GM18502 (cell line): ENCODE measurements around the gene CMSS1.
A peak's percentile ranks its signal among the peaks of the same experiment; 100 is the strongest.

Experiments
- ATAC-seq: cut with Tn5 transposase; IDR thresholded peaks from one replicate; pipeline ENCODE4 v1.9.1; 2021; ENCODE audit warnings: mild to moderate bottlenecking; ENCODE audit not compliant: unreplicated experiment, poor library complexity

The CMSS1 gene

DNA sequence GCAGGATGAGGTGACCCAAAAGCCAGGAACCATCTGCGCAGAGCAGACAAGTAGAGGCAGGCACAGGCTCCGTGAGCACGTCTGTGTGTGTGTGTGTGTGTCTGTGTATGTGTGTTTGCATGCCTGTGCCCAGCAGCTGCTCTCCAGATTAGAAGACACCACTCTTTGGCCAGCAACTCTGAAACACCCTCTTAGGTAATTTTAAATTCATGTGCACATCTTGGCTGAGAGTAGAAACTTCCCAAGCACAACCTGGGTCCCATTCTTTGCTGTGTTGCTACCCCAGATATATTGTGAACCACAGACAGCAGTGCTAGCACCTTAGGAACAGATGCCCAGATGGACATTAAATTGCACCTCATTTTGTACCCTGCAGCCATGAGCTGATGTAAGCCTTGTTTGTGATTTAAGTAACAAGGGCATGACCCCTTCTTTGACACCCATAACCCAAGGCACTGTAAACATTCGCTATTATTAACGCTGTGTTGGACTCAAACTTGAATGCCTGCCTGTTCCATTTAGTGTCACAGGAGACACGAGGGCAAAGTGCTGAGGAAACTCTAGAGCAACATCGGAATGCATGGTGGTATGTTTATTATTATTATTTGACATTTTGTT lies 296.9 kb downstream of the CMSS1 start, which contains the start of gene FILIP1L:
Gene FILIP1L, minus strand, starts transcription at position 89 of the 618 bp plus-strand sequence.
- no peak for ATAC-seq

DNA sequence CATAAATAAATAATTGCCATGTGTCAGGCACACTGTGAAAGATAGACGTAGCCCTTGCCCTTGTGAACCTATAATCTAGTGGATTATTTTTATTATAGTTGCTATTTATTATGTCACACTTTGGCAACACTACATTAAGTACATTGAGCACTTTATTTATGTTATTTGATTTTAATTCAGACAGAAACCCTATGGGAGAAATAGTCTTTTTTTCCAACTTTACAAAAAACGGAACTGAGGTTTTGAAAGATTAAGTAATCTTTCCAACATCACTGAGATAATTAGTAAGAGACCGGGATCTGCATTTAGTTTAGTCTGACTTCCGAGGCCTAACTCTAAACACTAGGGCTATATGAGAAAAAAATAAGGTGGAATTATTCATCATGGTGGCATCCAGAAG lies 299.4 kb downstream of the CMSS1 start:
- no peak for ATAC-seq

DNA sequence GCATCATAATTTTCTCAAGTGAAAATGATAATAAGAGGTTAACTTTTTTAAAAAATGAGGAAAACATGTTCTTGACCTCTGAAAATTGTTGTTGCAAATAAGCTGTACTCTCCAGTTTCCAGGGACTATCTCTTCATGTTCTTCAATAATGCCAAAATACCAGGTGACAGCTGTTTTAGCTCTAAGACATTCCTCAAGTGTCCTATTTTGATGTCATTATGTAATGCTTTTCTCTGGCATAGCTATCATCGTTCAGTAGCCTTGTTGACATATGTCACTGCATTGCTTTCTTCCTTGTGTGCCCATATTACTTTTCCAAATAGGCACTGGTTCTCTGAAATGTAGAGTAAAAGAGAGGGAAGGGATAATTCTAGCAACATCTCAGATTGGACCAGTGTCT lies 302.4 kb downstream of the CMSS1 start:
- ATAC-seq = no peak

DNA sequence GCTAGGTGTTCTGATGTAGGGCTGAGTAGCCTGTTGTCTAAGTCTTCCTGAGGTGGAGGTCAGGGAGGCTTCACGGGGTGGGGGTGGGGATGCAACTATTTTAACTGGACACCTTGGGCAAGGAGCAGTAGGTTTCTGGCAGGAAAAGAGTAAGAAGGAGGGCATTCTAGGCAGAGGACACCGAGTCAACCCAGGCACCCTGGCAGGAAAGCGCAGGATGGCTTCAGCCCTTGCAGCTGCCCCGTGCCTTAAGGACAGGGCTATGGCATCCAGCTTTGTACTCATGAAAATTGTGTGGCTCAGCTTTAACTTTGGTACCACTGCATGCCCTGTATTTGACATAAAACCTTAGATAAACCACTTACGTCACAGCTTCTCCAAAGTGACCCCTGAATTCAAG lies 303.0 kb downstream of the CMSS1 start:
- no peak for ATAC-seq

DNA sequence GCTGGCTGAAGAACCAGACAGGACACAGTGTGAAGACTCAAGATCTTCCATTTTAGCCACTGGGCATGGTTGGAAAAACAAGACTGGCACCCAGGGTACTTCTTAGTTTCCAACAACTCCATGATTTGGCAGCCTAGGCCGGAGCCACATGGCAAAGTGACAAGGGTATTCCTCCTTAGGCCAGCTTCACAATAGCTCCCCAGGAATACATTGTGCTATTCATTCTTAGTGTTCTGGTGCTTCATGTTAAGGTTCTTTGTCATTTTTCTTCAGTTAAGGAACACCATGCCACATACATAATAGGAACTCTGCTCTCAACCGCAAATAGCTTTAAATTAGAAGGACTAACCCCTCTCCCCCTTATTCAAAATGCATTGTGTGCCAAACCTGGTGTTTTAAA lies 304.7 kb downstream of the CMSS1 start:
- ATAC-seq = no peak

DNA sequence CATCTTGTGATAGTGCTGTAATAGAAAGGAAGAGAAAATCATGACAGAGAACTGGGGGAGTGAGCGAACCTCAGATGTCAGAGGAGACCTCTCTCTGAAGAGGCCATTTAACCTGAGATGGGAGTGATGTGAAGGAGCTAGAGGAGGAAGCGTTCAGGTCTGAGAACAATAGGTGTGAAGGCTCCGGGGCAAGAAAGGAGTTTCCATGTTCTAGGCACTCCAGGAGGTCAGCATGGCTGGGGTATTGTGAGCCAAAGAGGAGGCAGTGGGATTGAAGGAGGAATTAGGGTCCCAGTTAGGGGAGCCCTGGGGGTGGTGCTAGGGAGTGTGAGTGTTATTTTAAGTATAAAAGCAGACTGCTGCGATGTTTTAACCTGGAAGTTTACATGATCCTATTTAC lies 305.4 kb downstream of the CMSS1 start:
- no peak for ATAC-seq

DNA sequence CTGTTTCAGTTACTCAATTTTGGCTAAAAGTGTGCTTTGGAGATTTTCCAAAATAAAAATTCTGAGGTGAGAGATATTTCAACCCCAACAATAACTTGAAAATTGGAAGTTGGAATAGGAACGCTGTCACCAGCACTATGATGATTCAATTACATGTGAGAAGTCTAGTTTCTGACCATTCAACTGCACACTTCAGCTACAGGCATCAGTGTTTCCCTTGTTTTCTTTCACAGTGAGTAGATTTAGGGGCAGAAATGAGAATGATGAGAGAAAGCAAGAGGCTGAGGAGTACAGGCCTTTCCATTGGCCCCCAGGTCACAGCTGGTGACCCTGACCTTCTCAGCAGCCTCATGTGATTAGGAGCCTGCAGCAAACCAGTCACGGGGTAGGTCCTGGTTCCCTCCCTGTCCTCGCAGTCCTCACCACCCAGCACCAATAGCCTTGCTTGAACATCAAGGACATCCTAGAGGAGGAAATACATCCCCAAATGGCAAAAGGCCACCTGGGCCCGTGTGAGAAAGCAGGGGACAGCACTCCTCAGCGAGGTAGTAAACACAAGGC lies 306.6 kb downstream of the CMSS1 start:
- ATAC-seq = no peak

DNA sequence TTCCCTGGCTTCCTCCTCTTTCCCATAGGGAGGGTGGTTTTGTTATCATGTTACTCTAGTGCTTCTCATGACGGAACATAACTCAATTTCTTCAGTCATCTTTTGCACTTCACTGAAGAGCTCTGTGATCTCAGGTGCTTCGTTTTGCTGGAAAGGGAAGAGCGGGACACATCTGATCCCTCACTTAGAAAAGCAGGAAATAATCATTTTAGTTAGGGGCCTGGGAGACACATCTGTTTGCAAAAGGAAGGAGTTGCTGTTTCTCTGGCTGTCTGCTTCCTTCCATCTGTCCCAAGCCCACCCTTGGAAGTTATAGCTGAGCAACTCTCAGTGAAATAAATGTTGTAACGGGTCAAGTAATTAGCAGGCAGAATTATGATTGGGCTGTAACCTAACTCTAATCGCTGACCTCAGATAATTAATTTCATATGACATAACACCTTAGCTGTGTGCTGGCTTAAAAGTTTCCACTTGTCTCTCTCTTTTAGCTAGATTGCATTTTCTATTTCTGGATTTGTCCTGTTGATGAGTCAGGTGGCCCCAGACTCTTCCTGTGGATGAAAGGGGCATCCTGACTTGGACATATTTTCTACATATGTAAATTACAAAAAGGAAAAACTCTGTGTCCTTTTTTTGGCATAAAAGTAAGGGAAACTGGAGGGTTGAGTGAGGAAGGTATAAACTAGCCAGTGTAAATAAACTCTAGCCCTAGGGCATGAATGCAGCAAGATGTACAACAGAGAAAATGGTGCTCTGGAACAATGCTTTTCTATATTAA lies 307.7 kb downstream of the CMSS1 start:
- ATAC-seq = no peak

- no peak for ATAC-seq
These were observed 310.1 kb downstream of the CMSS1 start for GRCh38 chr3:100127792-100128191.

- ATAC-seq = no peak
These were observed 310.9 kb downstream of the CMSS1 start for GRCh38 chr3:100128565-100128964.

- ATAC-seq = no peak
These were observed 312.3 kb downstream of the CMSS1 start for GRCh38 chr3:100129941-100130340.

- no peak for ATAC-seq
These were observed 313.6 kb downstream of the CMSS1 start for GRCh38 chr3:100131241-100131640.

DNA sequence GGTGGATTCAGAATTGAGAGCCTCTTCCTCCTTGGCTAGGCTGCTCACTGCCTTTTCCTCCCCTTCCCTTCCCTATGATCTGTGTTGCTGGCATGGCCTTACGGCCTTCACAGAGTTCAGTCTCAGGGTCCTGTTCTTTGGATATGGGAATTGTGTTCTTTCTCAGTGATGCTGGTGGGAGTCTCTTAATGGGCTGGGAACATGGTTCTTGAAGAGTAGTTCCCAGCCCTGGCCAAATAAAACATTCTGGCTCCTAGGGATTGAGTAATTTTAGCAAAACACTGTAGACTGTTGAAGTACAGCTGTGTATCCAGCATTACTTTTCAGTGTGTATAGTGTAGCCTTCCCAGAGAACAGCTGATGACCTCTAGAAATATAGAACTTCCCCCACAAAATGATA lies 319.3 kb downstream of the CMSS1 start:
- ATAC-seq = no peak

- ATAC-seq = no peak
These were observed 323.3 kb downstream of the CMSS1 start for GRCh38 chr3:100140976-100141375.

- ATAC-seq = no peak
These were observed 323.9 kb downstream of the CMSS1 start for GRCh38 chr3:100141586-100141985.

- ATAC-seq = peak; percentile 90
These were observed 326.7 kb downstream of the CMSS1 start for GRCh38 chr3:100144255-100144866.

GRCh38 chr3:100149130-100149529 lies 331.5 kb downstream of the CMSS1 start:
- no peak for ATAC-seq

DNA sequence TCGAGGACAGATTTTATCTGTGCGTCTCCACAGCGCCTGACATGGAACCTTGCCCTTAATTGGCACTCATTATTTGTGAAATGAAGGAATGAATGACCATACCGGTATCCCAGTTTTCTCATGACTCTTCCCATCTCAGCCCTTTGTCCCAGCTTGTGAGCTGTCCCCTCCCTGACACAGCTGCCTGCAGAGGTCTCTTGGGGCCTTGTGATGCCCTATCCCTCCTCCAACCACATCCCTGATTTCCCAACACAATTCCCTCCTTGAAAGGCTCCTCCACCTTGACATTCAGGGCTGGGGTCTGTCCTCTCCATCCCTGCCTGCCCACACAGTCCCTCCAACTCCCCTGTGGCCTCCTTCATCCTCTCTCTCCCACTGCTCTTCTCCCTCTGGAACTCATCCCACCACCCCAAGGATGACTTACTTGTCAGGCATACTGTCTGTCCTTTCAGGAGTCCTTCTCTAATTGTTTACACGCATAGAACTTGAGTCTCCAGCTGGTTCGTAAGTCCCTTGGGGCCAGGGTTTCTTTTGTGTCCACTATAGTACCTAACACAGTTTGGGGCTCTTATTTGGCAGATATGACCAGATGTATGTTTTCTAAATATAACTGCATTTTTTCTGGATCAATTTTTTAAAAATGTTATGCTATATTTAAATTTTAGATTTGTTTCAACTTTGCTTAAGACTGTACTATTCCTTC lies 332.2 kb downstream of the CMSS1 start:
- no peak for ATAC-seq

GRCh38 chr3:100150473-100150872 lies 332.8 kb downstream of the CMSS1 start:
- ATAC-seq = no peak

DNA sequence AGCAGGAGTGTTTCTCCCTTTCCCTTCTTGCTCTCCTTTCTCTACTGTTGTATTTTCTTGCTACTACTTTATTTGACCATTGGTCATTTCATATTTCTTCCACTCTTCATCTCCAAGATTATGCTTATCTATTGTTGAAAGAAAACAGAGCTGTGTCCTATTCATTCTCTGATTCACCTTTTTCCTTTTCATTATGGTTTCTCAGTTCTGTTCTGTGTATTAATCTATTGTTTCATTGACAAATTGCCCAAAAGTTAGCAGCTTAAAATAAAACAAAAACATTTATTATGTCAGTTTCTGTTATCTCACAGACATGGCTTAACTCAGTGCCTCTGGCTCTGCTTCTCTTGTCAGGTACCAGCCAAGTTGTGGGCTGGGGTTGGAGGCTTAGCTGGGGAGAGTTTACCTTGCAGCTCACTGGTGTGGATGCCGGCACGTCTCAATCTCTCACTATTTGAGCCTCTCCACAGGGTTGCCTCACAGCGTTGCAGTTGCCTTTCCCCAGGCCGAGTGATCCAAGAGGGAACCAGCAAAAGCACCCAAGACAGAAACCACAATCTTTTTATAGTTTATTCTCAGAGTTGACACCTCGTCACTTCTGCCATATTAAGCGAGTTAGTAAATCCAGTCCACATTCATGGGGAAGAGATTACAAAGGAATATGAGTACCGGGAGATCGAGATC lies 333.5 kb downstream of the CMSS1 start:
- ATAC-seq = no peak
